A673 (cell line): ENCODE data around the gene NCOA7. TPM values are rescaled to one million over a fixed set of nuclear protein-coding genes. Genes with fewer than 3 reads are reported as not detected.

Experiments used
- BruUV-seq: library from RNA; stranded (reverse); fragments of 400-500 nt; replicated peaks from 2 replicates; lab custom pipeline; 2021; lab: Mats Ljungman, UMichigan
- CTCF ChIA-PET: fragments of 300-600 bp; sonication (Branson Sonifier 250); formaldehyde crosslinking; loops from one replicate; lab custom pipeline; 2022; ENCODE audit warnings: antibody characterized with exemption; lab: Charles Lee
- POLR2A ChIA-PET: fragments of 300-600 bp; sonication (Branson Sonifier 250); formaldehyde crosslinking; loops from one replicate; lab custom pipeline; 2022; ENCODE audit warnings: antibody characterized with exemption; ENCODE audit not compliant: low non-redundant PET; lab: Charles Lee
- DNase-seq: peaks from one replicate; pipeline ENCODE4 v3.0.0-alpha.2; 2015; ENCODE audit warnings: low spot score
- H3K27ac ChIP-seq: fragments of 200-600 bp; sonication (generic); 2 replicates; pipeline ENCODE4 v1.5.1; 2016; ENCODE audit warnings: mixed run types, low read depth, mild to moderate bottlenecking, mixed read lengths, antibody characterized with exemption, low read length; ENCODE audit not compliant: poor library complexity, severe bottlenecking
- H3K27me3 ChIP-seq: fragments of 200-600 bp; sonication (generic); replicated peaks from 2 replicates; pipeline ENCODE4 v1.6.1; 2017; ENCODE audit warnings: mixed run types, low read depth, mild to moderate bottlenecking, mixed read lengths, antibody characterized with exemption, low read length; ENCODE audit not compliant: insufficient read depth, poor library complexity
- H3K36me3 ChIP-seq: fragments of 200-600 bp; sonication (generic); 2 replicates; pipeline ENCODE4 v1.6.1; 2016; ENCODE audit warnings: mixed run types, mild to moderate bottlenecking, mixed read lengths, antibody characterized with exemption, low read length; ENCODE audit not compliant: insufficient read depth, poor library complexity, severe bottlenecking
- H3K4me1 ChIP-seq: fragments of 200-600 bp; sonication (generic); 2 replicates; pipeline ENCODE4 v1.6.1; 2017; ENCODE audit warnings: mixed run types, mild to moderate bottlenecking, mixed read lengths, antibody characterized with exemption, low read length; ENCODE audit not compliant: insufficient read depth, poor library complexity, severe bottlenecking
- H3K4me3 ChIP-seq: fragments of 200-600 bp; sonication (generic); 2 replicates; pipeline ENCODE4 v1.5.1; 2016; ENCODE audit warnings: low read depth, mixed run types, mild to moderate bottlenecking, mixed read lengths, low read length; ENCODE audit not compliant: poor library complexity, severe bottlenecking
- H3K9me3 ChIP-seq: fragments of 200-600 bp; sonication (generic); 2 replicates; pipeline ENCODE4 v1.6.1; 2016; ENCODE audit warnings: mixed run types, low read depth, mild to moderate bottlenecking, mixed read lengths, antibody characterized with exemption, low read length; ENCODE audit not compliant: poor library complexity, severe bottlenecking
- EZH2 ChIP-seq: fragments of 200-600 bp; sonication (generic); IDR thresholded peaks from 2 replicates; pipeline ENCODE4 v1.6.1; 2017; ENCODE audit warnings: borderline replicate concordance, low read depth, mild to moderate bottlenecking, mixed read lengths, antibody characterized with exemption, low read length; ENCODE audit not compliant: poor library complexity, severe bottlenecking
- intact Hi-C: fragments of 100-400 bp; cut with micrococcal nuclease; formaldehyde crosslinking; loops from one replicate; pipeline ENCODE4 v1.10.0; 2022; ENCODE audit not compliant: unreplicated experiment
- total RNA-seq: library from RNA; stranded (reverse); gene quantifications from 2 replicates; pipeline ENCODE4 v1.2.3, GENCODE V29; 2021
- TF ChIP-seq, protein P1 (sequence below): fragments of 300-800, 200-600 bp; sonication (generic); conservative IDR thresholded peaks from 2 replicates; pipeline ENCODE4 v1.5.1; 2017; ENCODE audit warnings: low read depth, mild to moderate bottlenecking, antibody characterized with exemption, low read length, moderate library complexity, mixed read lengths

Gene NCOA7
- total RNA-seq, 1 experiment from 2014 or later, result 33.5 TPM

- BruUV-seq, result no TSS peak
- Histone ChIP-seq H3K27me3 (no peaks in the 10 kb centered on the region), H3K9me3 (no peaks in the 10 kb centered on the region), H3K4me3 (no peak overlapping the region), H3K36me3 (no peaks in the 10 kb centered on the region), H3K27ac (no peak overlapping the region), H3K4me1 (peaks cover 5% of the 10 kb centered on the region)
- no peak for DNase-seq
- intact Hi-C loops, result no loop called here
- TF ChIP-seq, protein P1, sequence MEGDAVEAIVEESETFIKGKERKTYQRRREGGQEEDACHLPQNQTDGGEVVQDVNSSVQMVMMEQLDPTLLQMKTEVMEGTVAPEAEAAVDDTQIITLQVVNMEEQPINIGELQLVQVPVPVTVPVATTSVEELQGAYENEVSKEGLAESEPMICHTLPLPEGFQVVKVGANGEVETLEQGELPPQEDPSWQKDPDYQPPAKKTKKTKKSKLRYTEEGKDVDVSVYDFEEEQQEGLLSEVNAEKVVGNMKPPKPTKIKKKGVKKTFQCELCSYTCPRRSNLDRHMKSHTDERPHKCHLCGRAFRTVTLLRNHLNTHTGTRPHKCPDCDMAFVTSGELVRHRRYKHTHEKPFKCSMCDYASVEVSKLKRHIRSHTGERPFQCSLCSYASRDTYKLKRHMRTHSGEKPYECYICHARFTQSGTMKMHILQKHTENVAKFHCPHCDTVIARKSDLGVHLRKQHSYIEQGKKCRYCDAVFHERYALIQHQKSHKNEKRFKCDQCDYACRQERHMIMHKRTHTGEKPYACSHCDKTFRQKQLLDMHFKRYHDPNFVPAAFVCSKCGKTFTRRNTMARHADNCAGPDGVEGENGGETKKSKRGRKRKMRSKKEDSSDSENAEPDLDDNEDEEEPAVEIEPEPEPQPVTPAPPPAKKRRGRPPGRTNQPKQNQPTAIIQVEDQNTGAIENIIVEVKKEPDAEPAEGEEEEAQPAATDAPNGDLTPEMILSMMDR, result no peak
- no peak for TF ChIP-seq EZH2
- POLR2A ChIA-PET, result no interaction called here
- CTCF ChIA-PET, result no interaction called here
Observed at GRCh38 chr6:125841356-125842090, 50.8 kb downstream of the NCOA7 start.

GRCh38 chr6:125842091-125842626 lies 51.4 kb downstream of the NCOA7 start:
- Histone ChIP-seq H3K9me3 (no peaks in the 10 kb centered on the region), H3K4me3 (no peak overlapping the region), H3K27ac (no peak overlapping the region), H3K4me1 (peaks cover 5% of the 10 kb centered on the region), H3K27me3 (no peaks in the 10 kb centered on the region), H3K36me3 (no peaks in the 10 kb centered on the region)
- DNase-seq, result no peak
- TF ChIP-seq, protein P1, result no peak
- TF ChIP-seq EZH2, result no peak
- ChIA-PET POLR2A (no interaction called here), CTCF (no interaction called here)
- no TSS peak for BruUV-seq
- intact Hi-C loops, result no loop called here

DNA sequence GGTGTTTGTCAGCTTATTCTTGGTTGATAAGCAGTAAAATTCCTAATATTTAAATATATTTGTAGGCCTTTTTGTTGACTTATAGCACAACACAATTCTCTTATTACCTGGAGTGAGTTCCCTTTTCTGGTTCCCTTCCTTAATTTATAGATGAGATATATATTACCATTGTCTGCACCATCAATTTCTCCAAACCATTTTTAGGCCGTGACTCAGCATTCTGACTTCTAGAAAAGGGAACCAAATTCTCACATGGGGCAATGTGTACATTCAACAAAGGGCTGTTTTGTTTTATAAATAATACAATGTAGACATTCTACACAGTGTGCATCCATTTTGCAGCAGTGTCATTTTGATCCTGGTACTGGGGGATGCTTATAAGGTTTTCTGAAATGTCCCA lies 52.8 kb downstream of the NCOA7 start:
- intact Hi-C loops, result no loop called here
- Histone ChIP-seq H3K9me3 (no peaks in the 10 kb centered on the region), H3K4me1 (peaks cover 5% of the 10 kb centered on the region), H3K27me3 (no peaks in the 10 kb centered on the region), H3K4me3 (no peak overlapping the region), H3K36me3 (no peaks in the 10 kb centered on the region), H3K27ac (no peak overlapping the region)
- no peak for DNase-seq
- TF ChIP-seq, protein P1, result no peak
- TF ChIP-seq EZH2, result no peak
- CTCF ChIA-PET, result no interaction called here
- POLR2A ChIA-PET, result no interaction called here
- no TSS peak for BruUV-seq
